Ishikawa (cell line): Measurements from ENCODE around the gene RASA1.

Experiments
- CEBPB ChIP-seq: IDR thresholded peaks from 2 replicates; pipeline ENCODE4 v1.6.1; 2012
- CREB1 ChIP-seq: IDR thresholded peaks from 2 replicates; pipeline ENCODE4 v1.6.1; 2012; ENCODE audit warnings: low read depth
- EGR1 ChIP-seq: IDR thresholded peaks from 2 replicates; pipeline ENCODE4 v1.6.1; 2012
- EP300 ChIP-seq: IDR thresholded peaks from 2 replicates; pipeline ENCODE4 v1.6.1; 2012; ENCODE audit warnings: borderline replicate concordance
- FOXM1 ChIP-seq: IDR thresholded peaks from 2 replicates; pipeline ENCODE4 v1.6.1; 2012; ENCODE audit warnings: low read depth, borderline replicate concordance
- NFIC ChIP-seq: IDR thresholded peaks from 2 replicates; pipeline ENCODE4 v1.6.1; 2012
- RAD21 ChIP-seq: IDR thresholded peaks from 2 replicates; pipeline ENCODE4 v1.6.1; 2012; ENCODE audit warnings: low read depth
- TAF1 ChIP-seq: IDR thresholded peaks from 2 replicates; pipeline ENCODE4 v1.6.1; 2012; ENCODE audit warnings: low read depth, mild to moderate bottlenecking
- TCF12 ChIP-seq: IDR thresholded peaks from 2 replicates; pipeline ENCODE4 v1.6.1; 2012; ENCODE audit warnings: low read depth
- TEAD4 ChIP-seq: IDR thresholded peaks from 2 replicates; pipeline ENCODE4 v1.6.1; 2012
- YY1 ChIP-seq: IDR thresholded peaks from 2 replicates; pipeline ENCODE4 v1.6.1; 2012; ENCODE audit warnings: low read depth
- ZBTB7A ChIP-seq: IDR thresholded peaks from 2 replicates; pipeline ENCODE4 v1.6.1; 2012; ENCODE audit warnings: low read depth
- TF ChIP-seq, protein P1 (sequence below): IDR thresholded peaks from 2 replicates; pipeline ENCODE4 v1.6.1; 2012; ENCODE audit warnings: low read depth, mild to moderate bottlenecking
- TF ChIP-seq, protein P2 (sequence below): IDR thresholded peaks from 2 replicates; pipeline ENCODE4 v1.6.1; 2012
- TF ChIP-seq, protein P3 (sequence below): IDR thresholded peaks from 2 replicates; pipeline ENCODE4 v1.6.1; 2012

RASA1 gene

DNA sequence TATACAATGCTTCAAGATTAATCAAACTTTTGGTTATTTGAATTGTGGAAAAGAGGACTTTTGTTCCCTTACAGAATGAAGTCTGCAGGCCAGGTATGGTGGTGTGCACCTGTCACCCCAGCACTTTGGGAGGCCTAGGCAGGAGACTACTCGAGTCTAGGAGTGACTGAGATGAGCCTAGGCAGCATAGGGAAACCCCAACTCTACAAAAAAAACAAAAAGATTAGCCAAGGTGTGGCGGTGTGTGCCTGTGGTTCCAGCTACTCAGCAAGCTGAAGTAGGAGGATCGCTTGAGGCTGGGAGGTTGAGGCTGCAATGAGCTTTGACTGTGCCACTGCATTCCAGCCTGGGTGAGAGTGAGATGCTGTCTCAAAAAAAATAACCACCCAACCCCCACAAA, 135.7 kb downstream of the RASA1 start:
- TF ChIP-seq TCF12 (no peak), RAD21 (no peak), YY1 (no peak), CREB1 (no peak), ZBTB7A (no peak), NFIC (no peak), EP300 (no peak), TEAD4 (no peak), EGR1 (no peak), CEBPB (no peak)
- TF ChIP-seq, protein P1, sequence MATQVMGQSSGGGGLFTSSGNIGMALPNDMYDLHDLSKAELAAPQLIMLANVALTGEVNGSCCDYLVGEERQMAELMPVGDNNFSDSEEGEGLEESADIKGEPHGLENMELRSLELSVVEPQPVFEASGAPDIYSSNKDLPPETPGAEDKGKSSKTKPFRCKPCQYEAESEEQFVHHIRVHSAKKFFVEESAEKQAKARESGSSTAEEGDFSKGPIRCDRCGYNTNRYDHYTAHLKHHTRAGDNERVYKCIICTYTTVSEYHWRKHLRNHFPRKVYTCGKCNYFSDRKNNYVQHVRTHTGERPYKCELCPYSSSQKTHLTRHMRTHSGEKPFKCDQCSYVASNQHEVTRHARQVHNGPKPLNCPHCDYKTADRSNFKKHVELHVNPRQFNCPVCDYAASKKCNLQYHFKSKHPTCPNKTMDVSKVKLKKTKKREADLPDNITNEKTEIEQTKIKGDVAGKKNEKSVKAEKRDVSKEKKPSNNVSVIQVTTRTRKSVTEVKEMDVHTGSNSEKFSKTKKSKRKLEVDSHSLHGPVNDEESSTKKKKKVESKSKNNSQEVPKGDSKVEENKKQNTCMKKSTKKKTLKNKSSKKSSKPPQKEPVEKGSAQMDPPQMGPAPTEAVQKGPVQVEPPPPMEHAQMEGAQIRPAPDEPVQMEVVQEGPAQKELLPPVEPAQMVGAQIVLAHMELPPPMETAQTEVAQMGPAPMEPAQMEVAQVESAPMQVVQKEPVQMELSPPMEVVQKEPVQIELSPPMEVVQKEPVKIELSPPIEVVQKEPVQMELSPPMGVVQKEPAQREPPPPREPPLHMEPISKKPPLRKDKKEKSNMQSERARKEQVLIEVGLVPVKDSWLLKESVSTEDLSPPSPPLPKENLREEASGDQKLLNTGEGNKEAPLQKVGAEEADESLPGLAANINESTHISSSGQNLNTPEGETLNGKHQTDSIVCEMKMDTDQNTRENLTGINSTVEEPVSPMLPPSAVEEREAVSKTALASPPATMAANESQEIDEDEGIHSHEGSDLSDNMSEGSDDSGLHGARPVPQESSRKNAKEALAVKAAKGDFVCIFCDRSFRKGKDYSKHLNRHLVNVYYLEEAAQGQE: no peak
- TF ChIP-seq, protein P2, sequence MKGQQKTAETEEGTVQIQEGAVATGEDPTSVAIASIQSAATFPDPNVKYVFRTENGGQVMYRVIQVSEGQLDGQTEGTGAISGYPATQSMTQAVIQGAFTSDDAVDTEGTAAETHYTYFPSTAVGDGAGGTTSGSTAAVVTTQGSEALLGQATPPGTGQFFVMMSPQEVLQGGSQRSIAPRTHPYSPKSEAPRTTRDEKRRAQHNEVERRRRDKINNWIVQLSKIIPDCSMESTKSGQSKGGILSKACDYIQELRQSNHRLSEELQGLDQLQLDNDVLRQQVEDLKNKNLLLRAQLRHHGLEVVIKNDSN: no peak

DNA sequence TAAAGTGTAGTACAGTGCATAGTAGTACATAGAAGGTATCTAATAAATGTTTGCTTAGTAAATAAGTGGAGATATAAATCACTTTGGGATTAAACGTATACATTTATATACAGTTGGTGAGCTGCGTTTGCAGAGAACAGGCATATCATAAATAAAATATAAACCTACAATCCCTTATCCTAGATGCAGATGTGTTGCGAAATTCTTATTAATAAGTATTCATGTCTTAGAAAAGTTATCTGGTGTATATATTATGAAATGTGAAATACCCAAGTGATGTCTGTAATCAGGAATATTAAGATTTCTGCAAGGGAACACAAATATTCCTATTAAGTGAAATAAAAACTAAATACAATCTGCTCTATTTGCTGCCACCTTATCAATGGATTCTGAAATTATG, 136.2 kb downstream of the RASA1 start:
- TF ChIP-seq, protein P1: no peak
- TF ChIP-seq, protein P3, sequence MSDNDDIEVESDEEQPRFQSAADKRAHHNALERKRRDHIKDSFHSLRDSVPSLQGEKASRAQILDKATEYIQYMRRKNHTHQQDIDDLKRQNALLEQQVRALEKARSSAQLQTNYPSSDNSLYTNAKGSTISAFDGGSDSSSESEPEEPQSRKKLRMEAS: no peak
- TF ChIP-seq CEBPB: peak; percentile 17; the same call in 1 of the 2 replicates
- TF ChIP-seq TEAD4: no peak
- TF ChIP-seq, protein P2: no peak
- no peak for TF ChIP-seq EP300
- TF ChIP-seq NFIC: no peak

DNA sequence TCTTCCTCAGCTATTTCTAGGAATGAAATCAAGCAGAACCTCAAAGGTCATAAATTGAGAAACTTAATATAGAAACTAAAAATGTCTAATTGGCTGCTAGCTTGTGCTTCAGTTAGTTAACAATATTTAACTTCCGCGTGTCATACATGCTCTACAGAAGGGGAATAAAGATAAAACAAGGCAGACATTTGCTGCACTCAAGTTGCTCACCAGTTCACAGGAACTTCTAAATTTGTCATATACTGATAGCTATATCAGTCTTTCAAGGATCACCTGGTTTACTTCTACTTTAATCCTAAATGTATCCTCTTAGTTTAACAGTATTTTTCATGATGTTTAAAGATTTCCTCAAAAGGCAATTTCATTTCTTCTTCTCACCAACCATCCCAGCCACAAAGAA, 136.7 kb downstream of the RASA1 start:
- no peak for TF ChIP-seq CREB1
- TF ChIP-seq, protein P3: no peak
- no peak for TF ChIP-seq YY1
- no peak for TF ChIP-seq FOXM1
- no peak for TF ChIP-seq EGR1

DNA sequence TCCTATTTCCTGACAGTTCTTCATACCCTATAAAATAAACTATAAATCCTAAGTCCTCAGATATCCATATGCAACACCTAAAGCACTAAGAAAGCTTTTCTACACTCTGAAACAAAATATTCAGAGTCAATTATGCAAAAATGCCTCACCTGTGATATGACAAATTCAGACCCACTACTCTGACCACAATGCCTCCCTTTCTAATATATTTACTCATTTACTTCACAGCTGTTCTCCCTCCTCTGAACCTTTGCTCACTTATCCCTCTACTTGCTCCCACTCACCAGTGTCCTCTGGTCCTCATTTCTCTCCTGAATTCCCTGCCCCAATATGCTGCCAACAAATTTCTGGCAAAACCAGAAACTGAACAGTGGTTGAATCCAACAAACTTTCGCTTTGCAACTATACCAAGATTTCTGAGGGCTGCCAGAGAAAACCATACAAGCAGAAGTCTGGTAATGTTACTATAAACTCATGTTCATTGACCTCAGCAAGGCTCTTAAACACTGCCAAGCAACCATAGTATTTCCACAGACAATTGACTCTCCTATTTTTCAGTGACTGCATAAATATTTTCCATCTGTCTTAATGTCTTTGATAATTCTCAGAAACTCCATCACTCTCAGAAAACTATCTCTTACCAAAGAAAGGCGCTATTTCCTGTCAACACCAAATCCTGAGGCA, 137.9 kb downstream of the RASA1 start:
- no peak for TF ChIP-seq CEBPB
- TF ChIP-seq FOXM1: no peak
- TF ChIP-seq RAD21: no peak
- no peak for TF ChIP-seq YY1
- TF ChIP-seq TCF12: no peak
- no peak for TF ChIP-seq TEAD4
- TF ChIP-seq, protein P1: no peak
- TF ChIP-seq, protein P3: no peak
- TF ChIP-seq EP300: no peak
- TF ChIP-seq ZBTB7A: no peak
- no peak for TF ChIP-seq TAF1
- TF ChIP-seq EGR1: no peak
- TF ChIP-seq NFIC: no peak
- TF ChIP-seq CREB1: no peak
- TF ChIP-seq, protein P2: no peak
